Suprapubic skin (tissue), 3 donors: ENCODE measurements around the gene SETX.

Experiments
- POLR2A ChIP-seq, 2 donors: fragments of 450-650 bp; IDR thresholded peaks; one replicate each; pipeline ENCODE4 v1.6.1; 2017; ENCODE audit warnings: antibody characterized with exemption in 2 of 2, mild to moderate bottlenecking in 2 of 2, moderate library complexity in 2 of 2
- TF ChIP-seq, protein P1 (sequence below), 2 donors: fragments of 200-600 bp in 1 of 2; fragments of 450-650 bp in 1 of 2; sonication (generic) in 1 of 2; IDR thresholded peaks; one replicate each; pipeline ENCODE4 v1.5.1; 2016 to 2019; ENCODE audit warnings: antibody characterized with exemption in 2 of 2, mild to moderate bottlenecking in 1 of 2, moderate library complexity in 1 of 2

DNA sequence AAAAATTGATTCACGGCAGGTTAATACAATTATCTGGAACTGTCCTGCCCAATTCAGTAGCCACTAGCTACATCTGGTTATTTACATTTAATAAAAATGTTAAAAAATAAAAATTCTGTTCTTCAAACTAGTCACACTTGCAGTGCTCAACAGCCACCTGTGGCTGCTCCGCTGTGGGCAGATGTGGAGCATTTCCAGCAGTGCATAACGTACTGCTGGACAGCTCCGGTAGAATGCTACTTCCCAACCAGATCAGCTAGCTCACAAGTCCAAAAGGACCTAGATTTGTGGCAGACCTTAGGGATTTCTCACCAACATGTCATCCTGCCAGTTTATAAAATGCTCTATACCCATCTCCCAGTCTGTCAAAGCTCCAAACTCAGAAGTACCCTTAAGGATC lies 42.8 kb downstream of the SETX start:
- TF ChIP-seq POLR2A (IDR thresholded peaks at IDR 0.05), result no peak
- TF ChIP-seq, protein P1, sequence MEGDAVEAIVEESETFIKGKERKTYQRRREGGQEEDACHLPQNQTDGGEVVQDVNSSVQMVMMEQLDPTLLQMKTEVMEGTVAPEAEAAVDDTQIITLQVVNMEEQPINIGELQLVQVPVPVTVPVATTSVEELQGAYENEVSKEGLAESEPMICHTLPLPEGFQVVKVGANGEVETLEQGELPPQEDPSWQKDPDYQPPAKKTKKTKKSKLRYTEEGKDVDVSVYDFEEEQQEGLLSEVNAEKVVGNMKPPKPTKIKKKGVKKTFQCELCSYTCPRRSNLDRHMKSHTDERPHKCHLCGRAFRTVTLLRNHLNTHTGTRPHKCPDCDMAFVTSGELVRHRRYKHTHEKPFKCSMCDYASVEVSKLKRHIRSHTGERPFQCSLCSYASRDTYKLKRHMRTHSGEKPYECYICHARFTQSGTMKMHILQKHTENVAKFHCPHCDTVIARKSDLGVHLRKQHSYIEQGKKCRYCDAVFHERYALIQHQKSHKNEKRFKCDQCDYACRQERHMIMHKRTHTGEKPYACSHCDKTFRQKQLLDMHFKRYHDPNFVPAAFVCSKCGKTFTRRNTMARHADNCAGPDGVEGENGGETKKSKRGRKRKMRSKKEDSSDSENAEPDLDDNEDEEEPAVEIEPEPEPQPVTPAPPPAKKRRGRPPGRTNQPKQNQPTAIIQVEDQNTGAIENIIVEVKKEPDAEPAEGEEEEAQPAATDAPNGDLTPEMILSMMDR (IDR thresholded peaks at IDR 0.05), result no peak
